Brain microvascular endothelial cell (primary cell): ENCODE data around the gene ALPL.

Experiments
- DNase-seq: peaks from one replicate; pipeline ENCODE4 v3.0.0-alpha.2; 2020
- H3K27ac ChIP-seq: fragments of 250-450 bp; sonication (Bioruptor Pico); 2 replicates; pipeline ENCODE4 v1.5.1; 2020; ENCODE audit warnings: mild to moderate bottlenecking, moderate library complexity
- H3K27me3 ChIP-seq: fragments of 250-450 bp; sonication (Bioruptor Pico); replicated peaks from 2 replicates; pipeline ENCODE4 v1.5.1; 2020; ENCODE audit warnings: mild to moderate bottlenecking
- H3K36me3 ChIP-seq: fragments of 250-450 bp; sonication (Bioruptor Pico); replicated peaks from 2 replicates; pipeline ENCODE4 v1.5.1; 2020; ENCODE audit warnings: mild to moderate bottlenecking
- H3K4me3 ChIP-seq: 2 replicates; pipeline ENCODE4 v1.5.1; 2011; ENCODE audit warnings: low read depth, mild to moderate bottlenecking, control low read depth, low read length, moderate library complexity
- CTCF ChIP-seq: IDR thresholded peaks from 2 replicates; pipeline ENCODE4 v1.5.1; 2011; ENCODE audit warnings: low read depth, mild to moderate bottlenecking, moderate library complexity, low read length, control low read depth, inconsistent platforms; ENCODE audit errors: missing control alignments
- in situ Hi-C: cut with HindIII; loops from 2 replicates; pipeline ENCODE4 v1.10.0; 2017; ENCODE audit warnings: low sequenced_read_pairs, low pct_ligation_motif_present

ALPL gene

DNA sequence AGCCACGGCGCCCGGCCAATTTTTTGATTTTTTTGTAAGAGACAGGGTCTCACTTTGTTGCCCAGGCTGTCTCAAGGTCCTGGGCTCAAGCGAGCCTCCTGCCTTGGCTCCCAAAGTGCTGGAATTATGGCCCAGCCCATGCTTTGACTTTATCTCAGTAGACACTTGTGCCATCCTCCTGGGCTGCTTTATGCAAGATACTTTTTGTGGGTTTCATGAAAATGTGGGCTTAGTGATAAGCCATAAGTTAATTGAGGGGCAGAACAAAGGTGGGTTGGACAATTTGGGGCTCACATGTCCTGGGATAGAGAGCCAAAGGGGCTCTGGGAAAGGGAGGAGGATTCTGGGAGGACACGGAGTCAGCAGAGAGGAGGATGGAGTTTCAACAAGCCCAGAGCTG lies 22.0 kb downstream of the ALPL start:
- DNase-seq: no peak
- H3K36me3 ChIP-seq: no peaks in the 10 kb centered on the region
- peaks cover 5% of the 10 kb centered on the region for H3K27me3 ChIP-seq
- H3K4me3 ChIP-seq: no peak overlapping the region
- in situ Hi-C loops: no loop called here
- no peak for TF ChIP-seq CTCF
- no peak overlapping the region for H3K27ac ChIP-seq

- in situ Hi-C loops: no loop called here
- H3K27ac ChIP-seq: no peak overlapping the region
- no peak overlapping the region for H3K4me3 ChIP-seq
- H3K27me3 ChIP-seq: peaks cover 5% of the 10 kb centered on the region
- no peaks in the 10 kb centered on the region for H3K36me3 ChIP-seq
- no peak for TF ChIP-seq CTCF
- DNase-seq: no peak
These were observed 23.3 kb downstream of the ALPL start for GRCh38 chr1:21532496-21532895.

GRCh38 chr1:21532992-21533534 lies 23.8 kb downstream of the ALPL start:
- Histone ChIP-seq H3K4me3 (no peak overlapping the region), H3K27ac (no peak overlapping the region), H3K27me3 (peaks cover 5% of the 10 kb centered on the region), H3K36me3 (no peaks in the 10 kb centered on the region)
- no peak for TF ChIP-seq CTCF
- DNase-seq: no peak
- in situ Hi-C loops: no loop called here

- Histone ChIP-seq H3K27ac (no peak overlapping the region), H3K27me3 (peaks cover 5% of the 10 kb centered on the region), H3K36me3 (no peaks in the 10 kb centered on the region), H3K4me3 (no peak overlapping the region)
- DNase-seq: no peak
- in situ Hi-C loops: no loop called here
- TF ChIP-seq CTCF: no peak
These were observed 24.9 kb downstream of the ALPL start for GRCh38 chr1:21534146-21534545.

- TF ChIP-seq CTCF: peak; percentile 72
- Histone ChIP-seq H3K27me3 (peaks cover 5% of the 10 kb centered on the region), H3K27ac (no peak overlapping the region), H3K36me3 (no peaks in the 10 kb centered on the region), H3K4me3 (no peak overlapping the region)
- in situ Hi-C loops: no loop called here
- peak; percentile 56 for DNase-seq
These were observed 25.6 kb downstream of the ALPL start for GRCh38 chr1:21534674-21535378.

GRCh38 chr1:21536218-21536617 lies 27.0 kb downstream of the ALPL start:
- Histone ChIP-seq H3K27me3 (peaks cover 5% of the 10 kb centered on the region), H3K4me3 (no peak overlapping the region), H3K36me3 (no peaks in the 10 kb centered on the region), H3K27ac (no peak overlapping the region)
- no peak for DNase-seq
- TF ChIP-seq CTCF: no peak
- in situ Hi-C loops: no loop called here
